Anterior cingulate cortex (tissue), 58 donors: ENCODE results near the gene CDHR5.
"Not testable (repeated sequence)": the region's sequence is repeated elsewhere in the genome, so short reads cannot be mapped to it uniquely, and the experiment has no call there.

Experiments used
- DNase-seq, 58 donors: peaks; one replicate each; lab custom pipeline; 2025; lab: John Stamatoyannopoulos, UW

Gene CDHR5

GRCh38 chr11:647672-648158 lies 23.0 kb upstream of the CDHR5 start:
- not testable (repeated sequence) for DNase-seq

DNA sequence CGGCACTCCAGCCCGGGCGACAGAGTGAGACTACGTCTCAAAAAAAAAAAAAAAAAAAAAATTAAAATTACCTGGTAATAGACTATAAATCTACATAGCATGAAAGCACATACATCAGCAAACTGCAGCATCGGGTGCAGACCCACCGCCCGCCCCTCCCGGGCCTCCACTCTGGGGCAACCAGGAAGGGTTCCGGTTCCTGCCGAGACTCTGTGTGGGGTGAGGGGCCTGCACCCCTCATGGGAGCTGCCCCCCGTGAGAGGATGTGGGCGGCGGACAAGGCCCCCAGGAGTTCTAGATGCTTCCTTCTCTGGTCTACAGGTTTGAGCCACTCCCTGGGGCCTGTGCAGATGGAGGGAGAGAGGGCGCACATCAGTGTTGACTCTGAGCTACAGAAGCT lies 21.5 kb upstream of the CDHR5 start:
- DNase-seq, result no peak

GRCh38 chr11:645536-645935 lies 20.8 kb upstream of the CDHR5 start:
- DNase-seq, result peak in 1 of 58 donors; percentile 49

DNA sequence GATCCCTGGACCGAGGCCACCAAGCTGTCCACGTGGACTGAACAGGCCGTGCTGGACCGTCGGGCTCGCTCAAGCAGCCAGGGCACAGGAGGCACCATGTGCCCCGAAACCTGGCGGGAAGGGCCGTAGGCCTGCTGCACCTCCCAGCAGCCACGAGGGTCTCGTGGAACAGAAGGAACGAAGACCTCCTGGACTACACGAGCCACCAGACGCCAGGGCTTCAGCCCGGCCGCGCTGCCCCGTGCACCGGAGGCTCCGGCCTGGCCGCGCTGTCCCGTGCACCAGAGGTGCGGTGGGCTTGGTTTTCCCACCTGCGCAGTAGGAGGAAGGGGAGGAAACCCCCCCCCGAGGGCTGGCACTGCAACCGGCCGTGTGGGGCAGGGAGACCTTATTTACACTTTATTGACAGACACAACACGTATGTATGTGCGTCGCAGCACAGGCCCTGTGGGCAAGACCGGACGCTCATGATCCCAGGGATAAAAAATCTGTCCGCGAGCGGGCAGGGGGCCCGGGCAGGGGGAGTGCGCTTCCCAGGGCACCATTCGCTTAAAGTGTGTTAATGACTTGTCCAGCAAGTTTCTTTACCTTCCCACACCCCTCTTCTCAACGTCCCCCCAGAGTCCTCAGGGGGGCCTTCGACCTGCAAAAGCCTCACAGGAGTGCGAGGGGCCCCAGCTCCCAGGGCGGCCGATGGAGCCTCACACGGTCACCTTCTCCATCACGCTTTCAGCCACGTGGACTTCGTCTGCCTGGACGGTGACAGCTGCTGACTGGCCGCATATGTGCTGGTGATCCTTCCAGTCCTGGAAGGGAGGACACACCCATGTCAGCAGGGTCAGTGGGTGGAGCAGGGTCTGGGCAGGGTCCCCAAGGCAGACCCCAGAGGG lies 19.3 kb upstream of the CDHR5 start:
- DNase-seq, result no peak

GRCh38 chr11:643366-643765 lies 18.6 kb upstream of the CDHR5 start:
- DNase-seq, result no peak

- DNase-seq, result no peak
Measured at GRCh38 chr11:641806-642370, 17.1 kb upstream of the CDHR5 start.

GRCh38 chr11:640021-640706 lies 15.4 kb upstream of the CDHR5 start:
- DNase-seq, result no peak

DNA sequence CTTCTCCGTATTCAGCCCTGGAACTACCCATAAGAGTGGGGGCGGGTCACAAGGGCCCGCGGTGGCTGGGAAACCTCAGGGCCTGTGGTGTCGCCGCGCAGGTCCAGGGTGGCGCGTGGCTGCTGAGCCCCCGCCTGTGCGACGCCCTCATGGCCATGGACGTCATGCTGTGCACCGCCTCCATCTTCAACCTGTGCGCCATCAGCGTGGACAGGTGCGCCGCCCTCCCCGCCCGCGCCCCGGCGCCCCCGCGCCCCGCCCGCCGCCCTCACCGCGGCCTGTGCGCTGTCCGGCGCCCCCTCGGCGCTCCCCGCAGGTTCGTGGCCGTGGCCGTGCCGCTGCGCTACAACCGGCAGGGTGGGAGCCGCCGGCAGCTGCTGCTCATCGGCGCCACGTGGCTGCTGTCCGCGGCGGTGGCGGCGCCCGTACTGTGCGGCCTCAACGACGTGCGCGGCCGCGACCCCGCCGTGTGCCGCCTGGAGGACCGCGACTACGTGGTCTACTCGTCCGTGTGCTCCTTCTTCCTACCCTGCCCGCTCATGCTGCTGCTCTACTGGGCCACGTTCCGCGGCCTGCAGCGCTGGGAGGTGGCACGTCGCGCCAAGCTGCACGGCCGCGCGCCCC lies 14.7 kb upstream of the CDHR5 start:
- no peak for DNase-seq

DNA sequence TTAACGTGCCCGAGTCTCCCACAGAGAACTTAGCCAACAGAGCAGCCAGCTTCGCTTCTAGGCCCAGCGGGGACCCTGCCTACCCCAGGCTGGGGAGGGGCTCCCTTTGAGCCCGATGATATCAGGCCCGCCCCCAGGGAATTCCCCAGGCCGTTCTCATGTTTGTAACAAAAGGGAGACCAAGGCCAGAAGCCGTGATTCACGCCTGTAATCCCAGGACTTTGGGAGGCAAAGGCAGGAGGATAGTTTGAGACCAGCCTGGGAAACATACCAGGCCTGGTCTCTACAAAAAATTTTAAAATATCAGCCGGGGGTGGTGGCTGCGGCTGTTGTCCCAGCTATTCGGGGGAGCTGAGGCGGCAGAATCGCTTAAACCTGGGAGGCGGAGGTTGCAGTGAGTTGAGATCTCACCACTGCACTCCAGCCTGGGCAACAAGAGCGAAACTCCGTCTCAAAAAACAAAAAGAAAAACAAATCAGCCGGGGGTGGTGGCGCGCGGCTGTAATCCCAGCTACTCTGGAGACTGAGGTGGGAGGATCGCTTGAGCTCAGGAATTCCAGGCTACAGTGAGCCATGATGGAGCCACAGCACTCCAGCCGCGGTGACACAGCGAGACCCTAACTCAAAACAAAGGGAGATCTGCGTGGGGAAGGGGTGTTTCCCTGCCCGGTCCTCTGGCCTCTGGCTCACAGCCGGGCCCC lies 14.0 kb upstream of the CDHR5 start:
- DNase-seq, result no peak

DNA sequence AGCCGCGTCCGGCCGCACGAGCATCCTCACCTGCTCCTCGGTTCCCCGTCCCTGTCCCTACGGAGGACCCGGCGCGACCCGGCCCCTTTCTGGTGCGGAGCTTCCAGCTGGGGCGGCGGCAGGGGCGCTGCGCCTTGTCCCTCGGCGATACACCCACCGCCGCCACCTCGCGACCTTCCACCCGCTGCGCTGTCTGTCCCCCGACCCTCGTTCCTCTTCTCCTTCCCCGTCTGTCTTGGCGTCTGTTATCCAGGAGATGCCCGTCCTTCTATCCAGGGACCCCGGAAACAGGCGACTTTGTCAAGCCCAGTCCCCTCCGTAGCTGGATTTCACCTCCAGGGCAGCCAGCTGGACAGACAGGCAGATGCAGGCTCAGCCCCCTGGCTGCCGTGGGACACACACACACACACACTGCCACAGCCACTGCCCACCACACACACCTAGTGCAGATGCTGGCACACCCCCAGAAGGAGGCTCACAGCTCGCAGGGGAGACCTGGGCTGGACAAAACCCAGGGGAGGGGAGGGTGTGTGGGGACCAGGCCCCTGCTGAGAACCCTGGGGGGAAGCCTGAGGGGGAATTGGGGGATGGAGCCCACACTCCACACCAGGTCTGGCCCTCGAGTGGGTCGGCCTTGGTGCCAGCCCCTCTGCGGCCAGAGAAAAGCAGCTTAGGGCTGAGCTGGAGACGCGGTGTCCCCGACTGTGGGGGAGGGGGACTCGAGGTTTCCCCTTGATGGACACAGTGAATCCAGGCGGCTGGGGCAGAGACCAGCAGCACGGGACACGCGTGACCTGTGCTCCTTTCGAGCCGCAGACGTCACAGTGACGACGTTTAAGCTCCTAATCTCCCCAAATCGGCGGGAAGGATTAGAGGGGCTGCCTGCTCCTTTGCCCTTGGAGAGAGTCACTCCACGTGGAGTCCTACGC lies 13.1 kb upstream of the CDHR5 start:
- no peak for DNase-seq

- no peak for DNase-seq
Measured at GRCh38 chr11:637333-637592, 12.5 kb upstream of the CDHR5 start.

DNA sequence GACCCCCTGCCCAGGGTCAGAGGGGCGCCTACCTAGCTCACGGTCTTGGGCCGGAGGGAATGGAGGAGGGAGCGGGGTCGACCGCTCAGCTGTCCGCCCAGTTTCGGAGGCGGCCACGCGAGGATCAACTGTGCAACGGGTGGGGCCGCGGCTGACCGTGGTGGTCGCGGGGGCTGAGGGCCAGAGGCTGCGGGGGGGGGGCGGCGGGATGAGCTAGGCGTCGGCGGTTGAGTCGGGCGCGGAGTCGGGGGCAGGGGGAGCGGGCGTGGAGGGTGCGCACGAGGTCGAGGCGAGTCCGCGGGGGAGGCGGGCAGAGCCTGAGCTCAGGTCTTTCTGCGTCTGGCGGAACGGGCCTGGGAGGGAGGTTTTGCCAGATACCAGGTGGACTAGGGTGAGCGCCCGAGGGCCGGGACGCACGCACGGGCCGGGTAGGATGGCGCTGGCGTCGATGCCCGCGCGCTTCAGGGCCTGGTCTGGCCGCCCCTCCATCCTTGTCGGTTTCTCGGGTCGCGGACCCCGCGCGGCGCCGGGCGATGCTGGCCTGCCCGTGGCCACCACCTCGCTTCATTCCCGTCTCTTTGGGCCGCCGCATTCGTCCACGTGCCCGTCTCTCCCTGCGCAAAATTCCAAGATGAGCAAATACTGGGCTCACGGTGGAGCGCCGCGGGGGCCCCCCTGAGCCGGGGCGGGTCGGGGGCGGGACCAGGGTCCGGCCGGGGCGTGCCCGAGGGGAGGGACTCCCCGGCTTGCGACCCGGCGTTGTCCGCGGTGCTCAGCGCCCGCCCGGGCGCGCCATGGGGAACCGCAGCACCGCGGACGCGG lies 12.0 kb upstream of the CDHR5 start, which contains the start of gene DRD4:
Gene DRD4 (plus strand): TSS at position 759 of the 822 bp plus-strand sequence. CDS start 36 bp downstream, at position 795.
- DNase-seq, result peak in 1 of 58 donors; percentile 26

DNA sequence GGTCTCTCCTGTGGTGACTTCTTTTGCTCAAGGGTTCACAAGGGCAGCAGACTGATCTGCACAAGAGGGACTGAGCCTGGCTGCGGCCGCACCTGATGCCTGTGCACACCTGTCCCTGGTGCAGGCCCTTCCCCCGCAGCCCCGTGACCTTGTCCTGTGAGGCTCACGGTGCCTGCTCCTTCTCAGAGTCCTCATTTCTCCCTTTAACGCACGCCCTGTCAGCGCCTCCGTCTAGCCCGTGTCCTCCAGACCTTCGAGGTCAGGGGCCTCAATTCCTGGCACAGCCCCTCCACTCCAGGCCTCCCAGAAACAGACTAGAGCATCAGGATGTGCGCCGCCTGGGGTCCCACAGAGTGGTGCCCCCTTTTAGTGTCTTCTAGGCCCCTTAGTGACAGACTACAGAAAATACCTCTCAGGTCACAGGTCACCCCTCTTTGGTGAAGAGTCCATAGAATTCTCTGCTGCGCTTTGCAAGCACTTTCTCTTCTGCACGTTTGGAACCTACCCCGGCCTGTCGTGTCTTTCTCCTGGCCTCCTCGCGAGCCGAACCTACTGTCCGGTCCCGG lies 11.3 kb upstream of the CDHR5 start:
- DNase-seq, result no peak

DNA sequence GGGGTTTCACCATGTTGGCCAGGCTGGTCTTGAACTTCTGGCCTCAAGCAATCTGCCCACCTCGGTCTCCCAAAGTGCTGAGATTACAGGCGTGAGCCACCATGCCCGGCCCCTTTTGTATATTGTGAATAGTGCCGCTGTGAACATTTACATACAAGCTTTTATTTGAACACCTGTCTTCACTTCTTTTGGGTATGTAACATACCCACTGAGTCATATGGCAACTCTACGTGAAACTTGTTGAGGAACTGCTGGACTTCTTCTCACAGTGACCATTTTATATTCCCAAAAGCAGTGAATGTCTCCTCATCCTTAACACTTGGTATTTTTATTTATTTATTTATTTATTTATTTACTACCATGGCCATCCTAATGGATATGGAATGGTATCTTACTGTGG lies 6.1 kb upstream of the CDHR5 start:
- DNase-seq, result no peak

- DNase-seq, result no peak
Measured at GRCh38 chr11:629237-629583, 4.5 kb upstream of the CDHR5 start.

DNA sequence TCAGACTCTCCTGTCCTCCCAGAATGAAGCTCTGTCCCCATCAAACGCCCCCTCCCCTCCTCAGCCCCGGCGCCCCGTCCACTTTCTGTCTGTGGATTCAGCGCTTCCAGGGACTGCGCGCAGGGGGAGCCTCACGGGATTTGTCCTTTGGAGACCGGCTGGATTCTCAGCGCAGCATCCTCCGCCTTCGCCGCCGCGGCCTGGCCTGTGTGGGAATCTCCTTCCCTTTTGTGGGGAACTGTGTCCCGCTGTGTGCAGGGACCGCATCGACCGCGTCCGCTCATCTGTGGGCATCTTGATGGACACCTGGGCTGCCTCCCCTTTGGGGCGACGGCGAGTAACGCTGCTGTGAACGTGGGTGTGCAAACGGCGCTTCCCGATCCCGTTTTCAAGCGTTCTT lies 3.3 kb upstream of the CDHR5 start:
- no peak for DNase-seq

GRCh38 chr11:627308-627576 lies 2.5 kb upstream of the CDHR5 start:
- DNase-seq, result no peak

DNA sequence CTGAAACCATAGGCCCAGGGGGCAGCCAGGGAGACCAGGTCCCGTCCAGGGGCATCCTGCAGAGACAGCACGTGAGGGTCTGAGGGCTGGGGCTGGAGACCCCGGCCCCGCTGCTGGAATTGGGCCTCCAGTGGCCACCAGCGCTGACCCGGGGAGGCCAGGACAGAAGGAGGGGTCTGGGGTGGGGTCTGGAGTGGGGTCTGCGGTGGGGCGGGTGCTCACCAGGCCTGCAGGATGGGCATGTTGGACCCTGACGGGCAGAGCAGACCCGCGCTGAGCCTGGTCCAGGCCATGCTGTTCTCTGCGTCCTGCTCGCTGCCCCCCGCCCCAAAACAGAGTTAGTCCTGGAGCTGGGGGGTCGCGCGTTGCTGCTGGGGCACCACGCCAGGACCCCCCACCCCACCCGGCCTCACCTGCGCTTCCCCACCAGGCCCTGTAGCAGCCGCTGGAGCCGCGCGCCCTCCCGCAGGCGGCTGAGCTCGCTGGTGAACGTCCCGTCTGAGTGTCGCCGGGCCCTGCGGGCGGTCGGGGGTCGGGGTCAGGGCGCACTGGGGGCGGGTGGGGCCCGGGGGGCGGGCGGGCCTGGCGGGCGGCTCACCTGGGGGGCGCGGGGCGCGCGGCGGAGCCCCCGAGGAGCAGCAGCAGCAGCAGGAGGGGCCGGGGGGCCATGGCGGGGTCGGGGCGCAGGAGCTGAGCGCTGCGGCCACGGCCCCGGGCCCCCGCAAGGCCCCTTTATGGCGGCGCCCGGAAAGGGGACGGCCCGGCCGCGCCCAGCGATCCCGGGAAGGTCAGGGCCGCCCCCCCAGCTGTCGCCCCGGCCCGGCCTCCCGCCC lies 1.9 kb upstream of the CDHR5 start, which contains the start of gene SCT:
Gene SCT (minus strand): TSS at position 707 of the 833 bp plus-strand sequence. CDS start 38 bp downstream, at position 669.
- DNase-seq, result no peak
